Activated CD4-positive, alpha-beta T cell treated with anti-CD3 and anti-CD28 coated beads, Interleukin-2, amount 50 U/mL, for 48 hours (primary cell): ENCODE data around the gene TSPAN14.

Source experiments
- DNase-seq, 2 experiments: peaks; one replicate each; pipeline ENCODE4 v3.0.0-alpha.2; 2020

Gene TSPAN14

GRCh38 chr10:80457554-80458262 lies 3.6 kb downstream of the TSPAN14 start:
- no peak for DNase-seq

GRCh38 chr10:80458263-80458625 lies 4.1 kb downstream of the TSPAN14 start:
- no peak for DNase-seq

- DNase-seq: no peak
Observed at GRCh38 chr10:80458638-80459037, 4.5 kb downstream of the TSPAN14 start.

DNA sequence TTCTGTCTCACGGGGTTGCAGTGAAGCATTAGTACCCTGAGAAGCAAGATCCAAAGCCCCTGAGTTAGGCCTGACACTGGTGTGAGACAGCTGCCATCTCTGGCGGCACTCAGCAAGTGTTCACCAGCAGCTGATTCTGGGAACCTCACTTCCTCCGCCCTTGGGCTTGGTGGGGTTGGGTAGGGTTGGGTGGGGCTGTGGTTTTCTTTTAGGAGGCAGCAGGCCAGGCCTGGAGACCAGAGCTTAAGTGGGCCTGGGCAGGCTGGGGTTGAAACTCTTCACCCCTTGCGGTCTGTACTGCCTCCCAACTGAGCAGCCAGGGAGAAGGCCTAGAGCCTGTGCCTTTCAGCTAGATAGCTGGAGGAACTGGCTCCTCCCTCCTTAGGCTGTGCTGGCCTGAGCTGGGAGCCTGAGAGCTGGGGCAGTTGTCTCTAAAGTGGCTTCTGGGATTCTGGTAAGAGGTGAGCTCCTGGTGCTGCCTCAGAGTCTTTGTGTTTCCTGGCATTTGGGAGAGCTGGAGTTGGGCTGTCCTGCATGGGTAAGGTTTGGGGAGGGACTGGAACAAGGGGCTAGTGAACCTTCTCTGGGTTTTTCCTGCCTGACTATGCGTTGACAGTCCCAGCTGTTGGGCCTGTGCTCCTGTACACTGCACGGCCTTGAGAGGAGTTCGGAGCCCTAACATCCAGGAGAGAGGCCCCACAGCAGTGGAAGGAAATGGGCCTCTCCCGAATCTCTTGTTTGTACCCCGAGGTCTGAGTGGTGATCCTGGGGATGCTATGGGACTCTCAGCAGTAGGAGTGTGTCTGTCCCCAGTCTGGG lies 5.1 kb downstream of the TSPAN14 start:
- DNase-seq: peak; percentile 71 to 78

DNA sequence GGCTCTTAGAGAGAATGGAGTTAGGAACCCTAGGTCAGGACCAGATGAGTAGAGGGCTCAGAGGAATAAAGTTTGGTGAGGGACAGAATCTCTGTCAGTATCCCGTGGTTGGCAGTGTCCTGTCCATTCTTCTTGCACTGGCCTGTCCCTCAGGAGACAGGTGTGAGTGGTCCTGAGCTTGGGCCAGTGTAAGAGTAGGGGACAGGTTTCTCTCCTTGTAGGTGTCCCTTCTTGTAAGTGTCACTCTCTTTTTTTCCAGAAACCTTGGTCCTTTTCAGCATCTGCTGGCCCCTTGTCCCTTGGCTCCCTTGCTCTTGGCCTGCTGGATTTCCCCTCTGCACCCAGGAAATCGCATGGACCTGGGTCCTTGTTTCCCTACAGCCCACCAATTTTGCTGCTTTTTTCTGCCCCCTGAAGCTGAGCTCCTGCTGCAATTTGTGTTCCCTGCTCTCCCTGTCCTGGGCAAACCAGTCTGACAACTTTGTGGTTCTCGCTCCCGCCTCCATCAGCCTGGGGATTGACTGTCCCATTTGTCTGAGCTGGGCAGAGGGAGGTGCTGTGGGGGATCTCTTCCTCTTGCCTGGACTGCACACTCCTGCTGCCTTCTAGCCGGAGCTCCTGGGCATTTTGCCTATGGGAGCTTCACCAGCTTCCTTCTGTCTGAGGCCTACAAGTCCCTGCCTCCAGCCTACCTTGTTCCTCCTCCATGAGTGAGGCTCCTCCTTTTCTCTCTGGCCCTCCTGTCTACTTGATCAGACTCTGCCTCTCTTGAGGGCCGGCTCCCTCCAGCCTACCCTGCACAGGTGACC lies 6.5 kb downstream of the TSPAN14 start:
- DNase-seq: no peak

GRCh38 chr10:80461208-80462183 lies 7.4 kb downstream of the TSPAN14 start:
- no peak for DNase-seq

DNA sequence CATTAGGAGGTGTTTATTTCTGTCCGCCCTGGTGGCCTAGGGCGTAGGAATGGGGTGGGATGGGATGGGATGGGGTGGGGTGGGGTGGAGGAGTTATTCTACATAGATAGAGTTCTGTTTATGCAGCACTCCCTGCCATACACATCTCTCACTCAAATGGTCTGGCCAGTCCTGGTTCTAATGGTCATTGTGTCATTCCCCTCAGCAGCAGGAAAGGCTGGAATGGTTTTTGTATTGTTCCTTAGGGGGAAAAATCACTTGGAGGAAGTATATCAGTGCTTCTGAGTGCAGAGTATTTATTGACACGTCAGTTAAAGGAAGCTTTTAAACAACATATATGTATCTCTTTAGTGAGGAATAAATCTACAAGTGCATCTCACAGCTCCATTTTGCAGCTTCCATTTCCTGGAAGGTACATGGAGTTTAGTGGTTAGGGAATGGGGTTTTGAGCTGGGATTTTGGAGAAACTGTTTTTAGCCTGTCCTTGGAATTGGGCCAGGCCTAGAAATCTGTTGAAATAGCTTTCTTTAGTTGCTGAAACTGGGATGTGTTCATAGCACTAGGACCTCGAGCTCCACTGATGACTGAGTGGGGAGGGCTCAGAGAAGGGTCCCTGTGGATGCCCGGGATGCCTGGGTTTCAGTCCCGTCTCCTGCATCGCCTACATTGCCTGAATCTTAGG lies 8.3 kb downstream of the TSPAN14 start:
- DNase-seq: no peak

DNA sequence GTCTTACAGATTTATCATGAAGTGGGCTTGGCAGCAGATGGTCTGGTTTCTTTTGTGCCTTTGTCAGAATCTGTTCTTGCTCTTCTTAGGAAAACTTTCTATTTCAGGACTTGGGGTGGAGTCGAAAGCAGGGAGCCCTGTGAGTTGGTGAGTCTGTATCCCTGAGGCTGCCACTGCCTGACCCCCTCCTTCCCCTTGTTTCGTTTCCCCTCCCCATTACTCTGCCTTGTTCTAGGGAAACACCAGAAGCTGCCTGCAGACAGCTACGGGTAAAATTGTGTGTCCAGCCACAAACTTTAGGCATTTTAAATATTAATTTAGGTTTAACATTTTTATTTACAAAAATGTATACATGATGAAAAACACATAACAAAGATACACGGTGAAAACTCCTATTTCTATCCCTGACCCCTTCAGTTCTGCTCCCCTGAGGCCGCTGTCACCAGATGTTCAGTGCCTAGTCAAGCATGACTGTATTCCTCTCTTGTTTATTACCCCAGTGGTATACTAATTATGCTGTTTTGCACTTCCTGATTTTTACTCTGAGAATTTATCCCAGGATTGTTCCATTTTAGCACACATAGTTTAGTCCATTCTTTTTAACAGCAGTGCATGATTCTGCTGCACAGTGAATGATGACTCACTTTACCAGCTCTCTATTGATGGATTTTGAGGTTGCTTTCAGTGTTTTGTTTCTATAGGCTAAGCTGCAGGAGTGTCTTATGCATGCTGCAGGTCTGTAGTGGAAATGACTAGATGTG lies 9.1 kb downstream of the TSPAN14 start:
- DNase-seq: no peak

GRCh38 chr10:80463868-80464267 lies 9.8 kb downstream of the TSPAN14 start:
- no peak for DNase-seq

DNA sequence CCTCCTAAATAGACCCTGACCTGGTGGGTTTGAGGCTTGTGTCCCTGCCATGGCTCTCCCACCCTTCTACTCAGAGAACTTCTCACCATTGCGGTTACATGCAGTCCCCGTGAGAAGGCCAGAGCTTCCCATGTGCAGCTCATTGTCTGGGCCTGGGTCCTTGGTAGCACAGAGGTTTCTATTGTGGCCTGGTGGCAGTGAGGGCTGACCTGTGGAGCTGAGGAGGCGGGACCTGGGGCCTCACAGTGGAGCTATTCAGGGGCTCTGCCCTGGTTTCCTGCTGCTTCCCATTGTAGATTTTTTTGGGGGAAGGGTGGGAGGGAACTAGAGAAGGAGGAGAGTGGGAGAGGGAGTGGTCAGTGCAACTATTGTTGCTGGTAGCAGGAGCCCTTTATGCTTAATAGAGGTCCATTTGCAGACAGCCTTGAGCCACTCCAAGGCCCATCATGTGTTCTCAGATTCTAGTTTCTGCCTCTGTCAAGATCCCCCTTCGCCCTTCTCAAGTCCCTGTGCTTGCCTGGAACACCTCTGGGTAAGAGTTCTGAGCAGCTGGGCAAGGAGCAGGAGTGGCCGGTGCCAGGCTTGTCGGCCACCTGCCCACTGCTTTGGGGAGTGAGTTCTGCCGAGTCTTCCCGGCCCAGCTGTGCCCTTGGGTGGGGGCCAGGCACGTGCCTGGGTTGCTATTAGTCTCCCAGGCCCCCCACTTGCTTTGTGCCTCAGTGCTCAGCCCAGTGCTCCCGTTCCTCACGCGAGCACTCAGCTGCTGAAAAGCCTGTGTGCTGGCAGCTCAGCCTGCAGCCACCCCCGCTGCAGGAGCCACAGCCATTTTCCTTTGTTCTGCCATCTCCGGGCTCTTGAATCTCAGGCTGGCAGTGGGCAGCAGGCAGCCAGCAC lies 10.7 kb downstream of the TSPAN14 start:
- DNase-seq: no peak

DNA sequence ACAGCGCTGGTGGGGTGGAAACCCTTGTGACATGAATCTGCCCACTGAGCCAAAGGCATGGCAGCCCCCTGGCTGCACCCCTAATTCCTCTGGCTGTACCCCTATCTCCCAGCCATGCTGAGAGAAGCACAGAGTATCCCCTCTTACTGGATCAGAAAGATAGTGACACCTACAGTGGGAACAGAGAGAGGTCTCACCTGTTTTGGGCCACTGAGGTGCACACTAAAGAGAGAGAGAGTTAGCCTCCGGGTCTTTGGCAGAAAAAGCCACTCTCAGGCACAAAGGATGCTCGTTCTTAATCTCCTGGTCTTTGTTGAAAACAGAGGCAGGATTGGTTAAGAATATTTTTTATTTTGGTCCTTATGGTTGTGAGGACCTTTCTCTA lies 11.3 kb downstream of the TSPAN14 start:
- DNase-seq: no peak

- DNase-seq: no peak
Observed at GRCh38 chr10:80465839-80466590, 11.9 kb downstream of the TSPAN14 start.

GRCh38 chr10:80466724-80467326 lies 12.7 kb downstream of the TSPAN14 start:
- DNase-seq: no peak

DNA sequence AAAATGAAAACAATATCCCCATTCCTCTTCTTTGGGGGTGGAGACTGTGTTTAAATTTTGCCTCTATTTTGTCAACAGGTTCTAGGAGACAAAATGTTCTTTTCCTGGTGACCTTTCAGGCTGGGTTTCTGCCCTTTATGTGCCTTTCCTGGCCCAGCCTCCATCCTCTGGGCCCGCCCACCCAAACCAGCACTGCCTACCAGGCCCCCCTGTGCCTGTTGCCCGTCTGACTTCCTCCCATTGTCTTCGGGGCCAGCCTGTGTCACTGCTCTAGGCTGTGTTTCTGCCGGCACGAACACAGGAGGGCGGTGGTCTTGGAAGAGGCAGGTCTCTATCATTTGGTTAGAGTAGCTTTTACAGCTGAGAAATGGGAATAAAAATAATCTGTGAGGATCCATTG lies 13.9 kb downstream of the TSPAN14 start:
- peak; percentile 61 to 72 for DNase-seq

DNA sequence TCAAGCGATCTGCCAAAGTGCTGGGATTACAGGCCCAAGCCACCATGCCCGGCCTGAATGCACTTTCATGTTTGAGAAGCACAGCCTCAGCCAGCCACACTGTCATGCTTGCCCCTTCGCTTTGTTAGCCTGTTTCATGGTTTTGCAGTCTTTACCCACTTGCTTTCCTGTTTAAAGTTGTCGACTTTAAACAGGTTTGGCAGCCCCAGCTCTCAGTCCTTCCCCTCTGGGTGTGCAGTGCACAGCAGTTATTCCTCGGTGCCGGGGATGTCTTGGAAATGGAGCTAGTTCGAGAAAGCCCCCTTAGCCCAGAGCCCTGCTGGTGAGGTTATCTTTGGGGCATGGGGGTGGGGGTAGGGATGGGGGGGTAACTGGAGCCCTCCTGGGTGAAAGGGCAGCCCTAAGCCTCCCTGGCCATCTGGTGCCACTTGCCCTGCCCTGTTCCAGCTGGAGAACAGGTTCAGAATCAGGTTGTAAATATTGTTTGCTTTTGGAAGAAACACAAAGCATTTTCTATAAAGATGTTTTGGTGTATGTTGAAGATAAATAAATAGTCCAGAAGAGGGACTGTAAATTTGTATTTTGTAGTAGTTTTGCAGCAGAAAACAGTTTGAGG lies 14.8 kb downstream of the TSPAN14 start:
- DNase-seq: no peak

DNA sequence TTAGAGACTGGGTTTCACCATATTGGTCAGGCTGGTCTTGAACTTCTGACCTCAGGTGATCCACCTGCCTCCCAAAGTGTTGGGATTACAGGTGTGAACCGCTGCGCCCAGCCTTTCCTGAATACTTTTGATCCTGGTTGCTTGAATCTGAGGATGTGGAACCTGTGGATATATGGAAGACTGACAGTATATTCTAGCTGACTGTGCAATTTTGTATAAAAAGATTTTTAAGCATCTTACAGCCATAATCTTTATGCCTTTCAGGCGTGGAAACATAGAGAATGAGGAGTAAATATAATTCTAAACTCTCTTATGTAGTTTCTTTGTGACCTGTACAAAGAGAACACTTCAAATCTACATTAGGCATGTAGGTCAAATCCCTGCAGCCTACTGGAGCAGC lies 16.2 kb downstream of the TSPAN14 start:
- no peak for DNase-seq

DNA sequence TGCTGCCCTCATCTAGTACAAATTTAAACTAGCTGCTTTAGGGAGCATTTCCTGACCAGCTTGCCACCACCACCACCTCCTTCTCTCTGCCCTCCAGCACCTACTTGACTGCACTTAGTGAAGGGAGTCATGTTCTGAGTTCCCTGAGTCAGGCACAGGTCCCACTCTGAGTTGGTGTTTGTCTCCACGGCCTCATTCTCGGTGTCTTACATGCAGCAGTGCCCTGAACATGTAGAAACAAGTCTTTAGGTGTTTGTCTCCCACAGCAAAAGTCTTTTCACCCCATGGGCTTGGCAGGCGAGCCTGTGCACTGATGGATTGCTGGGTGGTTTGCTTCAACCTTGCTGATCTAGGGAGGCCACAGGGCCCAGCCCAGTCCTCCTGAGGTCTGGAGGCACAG lies 16.9 kb downstream of the TSPAN14 start:
- DNase-seq: peak in 1 of 2 experiments; percentile 59

- peak; percentile 59 to 74 for DNase-seq
Observed at GRCh38 chr10:80471715-80472233, 17.7 kb downstream of the TSPAN14 start.
